ENCODE measurements around the gene RGSL1. TPM values are rescaled to one million over a fixed set of nuclear protein-coding genes. Genes with fewer than 3 reads are reported as not detected.
"Not testable (repeated sequence)": the region's sequence is repeated elsewhere in the genome, so short reads cannot be mapped to it uniquely, and the experiment has no call there.

Gene RGSL1
- total RNA-seq, 2 experiments from 2014 or later: not detected

GRCh38 chr1:182527680-182528079 lies 77.7 kb downstream of the RGSL1 start:
- peaks cover 6% of the 10 kb centered on the region for H3K27me3 Mint-ChIP-seq
- peaks cover 2% of the 10 kb centered on the region for H3K36me3 Mint-ChIP-seq
- no peaks in the 10 kb centered on the region for H3K4me1 Mint-ChIP-seq
- H3K27ac Mint-ChIP-seq: no peak overlapping the region
- no peak for ATAC-seq (ENCODE audit: low read depth)
- H3K4me3 Mint-ChIP-seq: no peak overlapping the region
- POLR2A ChIA-PET: no interaction called here
- H3K9me3 Mint-ChIP-seq: peaks cover 14% of the 10 kb centered on the region
- no peak for DNase-seq

GRCh38 chr1:182528206-182528605 lies 78.3 kb downstream of the RGSL1 start:
- H3K4me3 Mint-ChIP-seq; H3K4me1 Mint-ChIP-seq; POLR2A ChIA-PET; ATAC-seq (ENCODE audit: low read depth); H3K27me3 Mint-ChIP-seq; H3K36me3 Mint-ChIP-seq; DNase-seq; H3K27ac Mint-ChIP-seq: not testable (repeated sequence)
- H3K9me3 Mint-ChIP-seq: peaks cover 14% of the 10 kb centered on the region

GRCh38 chr1:182533896-182534295 lies 84.0 kb downstream of the RGSL1 start:
- no peak overlapping the region for H3K27ac Mint-ChIP-seq
- no peaks in the 10 kb centered on the region for H3K9me3 Mint-ChIP-seq
- no peak overlapping the region for H3K4me3 Mint-ChIP-seq
- peaks cover 11% of the 10 kb centered on the region for H3K27me3 Mint-ChIP-seq
- DNase-seq: no peak
- H3K4me1 Mint-ChIP-seq: no peaks in the 10 kb centered on the region
- POLR2A ChIA-PET: no interaction called here
- no peak for ATAC-seq (ENCODE audit: low read depth)
- no peaks in the 10 kb centered on the region for H3K36me3 Mint-ChIP-seq

- no peaks in the 10 kb centered on the region for H3K4me1 Mint-ChIP-seq
- no peak overlapping the region for H3K27ac Mint-ChIP-seq
- H3K4me3 Mint-ChIP-seq: no peak overlapping the region
- POLR2A ChIA-PET: no interaction called here
- DNase-seq (no peak), ATAC-seq (ENCODE audit: low read depth) (no peak)
- no peaks in the 10 kb centered on the region for H3K36me3 Mint-ChIP-seq
- peaks cover 3% of the 10 kb centered on the region for H3K9me3 Mint-ChIP-seq
- H3K27me3 Mint-ChIP-seq: peaks cover 14% of the 10 kb centered on the region
Observed at GRCh38 chr1:182549346-182549745, 99.4 kb downstream of the RGSL1 start.

GRCh38 chr1:182549811-182550210 lies 99.9 kb downstream of the RGSL1 start:
- H3K27me3 Mint-ChIP-seq: peaks cover 9% of the 10 kb centered on the region
- no peaks in the 10 kb centered on the region for H3K36me3 Mint-ChIP-seq
- ATAC-seq (ENCODE audit: low read depth): no peak

GRCh38 chr1:182552527-182552926 lies 102.6 kb downstream of the RGSL1 start:
- peaks cover 5% of the 10 kb centered on the region for H3K9me3 Mint-ChIP-seq
- ATAC-seq (ENCODE audit: low read depth): no peak
- H3K36me3 Mint-ChIP-seq: no peaks in the 10 kb centered on the region
- H3K4me1 Mint-ChIP-seq: no peaks in the 10 kb centered on the region
- no peak overlapping the region for H3K4me3 Mint-ChIP-seq
- peaks cover 3% of the 10 kb centered on the region for H3K27me3 Mint-ChIP-seq
- peak overlapping the region; percentile 36 for H3K27ac Mint-ChIP-seq
- POLR2A ChIA-PET: no interaction called here
- DNase-seq: no peak

More at GRCh38 chr1:182549811-182550210, 99.9 kb downstream of the RGSL1 start:
- Mint-ChIP-seq H3K4me3 (no peak overlapping the region), H3K9me3 (peaks cover 3% of the 10 kb centered on the region), H3K4me1 (no peaks in the 10 kb centered on the region), H3K27ac (no peak overlapping the region)
- DNase-seq: no peak
- POLR2A ChIA-PET: no interaction called here

- no peaks in the 10 kb centered on the region for H3K36me3 Mint-ChIP-seq
Observed at GRCh38 chr1:182555493-182555892, 105.5 kb downstream of the RGSL1 start.

GRCh38 chr1:182556279-182556678 lies 106.3 kb downstream of the RGSL1 start:
- POLR2A ChIA-PET: no interaction called here
- Mint-ChIP-seq H3K36me3 (no peaks in the 10 kb centered on the region), H3K27me3 (peaks cover 3% of the 10 kb centered on the region), H3K4me3 (no peak overlapping the region), H3K27ac (no peak overlapping the region), H3K4me1 (peaks cover 2% of the 10 kb centered on the region), H3K9me3 (peaks cover 8% of the 10 kb centered on the region)
- no peak for ATAC-seq (ENCODE audit: low read depth)
- no peak for DNase-seq

More at GRCh38 chr1:182555493-182555892, 105.5 kb downstream of the RGSL1 start:
- Mint-ChIP-seq H3K4me3 (no peak overlapping the region), H3K4me1 (peaks cover 2% of the 10 kb centered on the region), H3K27me3 (peaks cover 3% of the 10 kb centered on the region), H3K9me3 (peaks cover 8% of the 10 kb centered on the region), H3K27ac (no peak overlapping the region)
- ATAC-seq (ENCODE audit: low read depth) (no peak), DNase-seq (no peak)
- POLR2A ChIA-PET: no interaction called here

- peaks cover 2% of the 10 kb centered on the region for H3K4me1 Mint-ChIP-seq
- POLR2A ChIA-PET: no interaction called here
- ATAC-seq (ENCODE audit: low read depth): no peak
- H3K36me3 Mint-ChIP-seq: no peaks in the 10 kb centered on the region
- H3K4me3 Mint-ChIP-seq: no peak overlapping the region
- peaks cover 6% of the 10 kb centered on the region for H3K9me3 Mint-ChIP-seq
- H3K27me3 Mint-ChIP-seq: peaks cover 2% of the 10 kb centered on the region
- no peak overlapping the region for H3K27ac Mint-ChIP-seq
- DNase-seq: no peak
Observed at GRCh38 chr1:182560392-182560984, 110.5 kb downstream of the RGSL1 start.

GRCh38 chr1:182561456-182561855 lies 111.5 kb downstream of the RGSL1 start:
- Mint-ChIP-seq H3K27ac (no peak overlapping the region), H3K4me1 (peaks cover 2% of the 10 kb centered on the region), H3K27me3 (peaks cover 2% of the 10 kb centered on the region), H3K36me3 (no peaks in the 10 kb centered on the region), H3K4me3 (no peak overlapping the region), H3K9me3 (peaks cover 6% of the 10 kb centered on the region)
- ATAC-seq (ENCODE audit: low read depth) (no peak), DNase-seq (no peak)
- POLR2A ChIA-PET: no interaction called here

- DNase-seq (no peak), ATAC-seq (ENCODE audit: low read depth) (no peak)
- H3K36me3 Mint-ChIP-seq: no peaks in the 10 kb centered on the region
- H3K4me3 Mint-ChIP-seq: no peak overlapping the region
- H3K4me1 Mint-ChIP-seq: peaks cover 2% of the 10 kb centered on the region
- H3K27ac Mint-ChIP-seq: no peak overlapping the region
- peaks cover 5% of the 10 kb centered on the region for H3K9me3 Mint-ChIP-seq
- POLR2A ChIA-PET: no interaction called here
- H3K27me3 Mint-ChIP-seq: peaks cover 7% of the 10 kb centered on the region
Observed at GRCh38 chr1:182563095-182563494, 113.1 kb downstream of the RGSL1 start.

GRCh38 chr1:182564406-182565004 lies 114.6 kb downstream of the RGSL1 start:
- H3K9me3 Mint-ChIP-seq: peaks cover 1% of the 10 kb centered on the region
- H3K27ac Mint-ChIP-seq: no peak overlapping the region
- ATAC-seq (ENCODE audit: low read depth): no peak
- peaks cover 7% of the 10 kb centered on the region for H3K27me3 Mint-ChIP-seq
- POLR2A ChIA-PET: no interaction called here
- H3K4me3 Mint-ChIP-seq: no peak overlapping the region
- no peaks in the 10 kb centered on the region for H3K4me1 Mint-ChIP-seq
- no peaks in the 10 kb centered on the region for H3K36me3 Mint-ChIP-seq
- DNase-seq: no peak

- POLR2A ChIA-PET: no interaction called here
- H3K36me3 Mint-ChIP-seq: no peaks in the 10 kb centered on the region
Observed at GRCh38 chr1:182565537-182565936, 115.6 kb downstream of the RGSL1 start.

GRCh38 chr1:182567629-182568028 lies 117.7 kb downstream of the RGSL1 start:
- H3K27ac Mint-ChIP-seq: no peak overlapping the region
- peaks cover 1% of the 10 kb centered on the region for H3K9me3 Mint-ChIP-seq
- no peaks in the 10 kb centered on the region for H3K36me3 Mint-ChIP-seq
- no peak for ATAC-seq (ENCODE audit: low read depth)
- H3K4me3 Mint-ChIP-seq: no peak overlapping the region
- POLR2A ChIA-PET: no interaction called here
- H3K27me3 Mint-ChIP-seq: peaks cover 7% of the 10 kb centered on the region
- H3K4me1 Mint-ChIP-seq: no peaks in the 10 kb centered on the region
- no peak for DNase-seq

More at GRCh38 chr1:182565537-182565936, 115.6 kb downstream of the RGSL1 start:
- Mint-ChIP-seq H3K9me3 (peaks cover 1% of the 10 kb centered on the region), H3K4me1 (no peaks in the 10 kb centered on the region), H3K27ac (no peak overlapping the region), H3K4me3 (no peak overlapping the region), H3K27me3 (peaks cover 7% of the 10 kb centered on the region)
- ATAC-seq (ENCODE audit: low read depth) (no peak), DNase-seq (no peak)
